Spleen (tissue), 11 donors: ENCODE data around the gene MGAT4A. TPM values are rescaled to one million over a fixed set of nuclear protein-coding genes. Genes with fewer than 3 reads are reported as not detected.

Experiments used
- DNase-seq: peaks from one replicate; pipeline ENCODE4 v3.0.0-alpha.2; 2020
- H3K27ac ChIP-seq, 8 donors: fragments of 200-600 bp; sonication (generic) in 7 of 8; 1 replicate in 4 of 8; 2 replicates in 4 of 8; pipeline versions ENCODE4 v1.5.0 to v1.8.0; 2016 to 2021; ENCODE audit warnings: inconsistent platforms in 4 of 8, mild to moderate bottlenecking in 4 of 8, moderate library complexity in 1 of 8
- H3K27me3 ChIP-seq, 7 donors: fragments of 200-600 bp; sonication (generic) in 6 of 7; replicated peaks in 1 of 7; 1 replicate in 4 of 7; 2 replicates in 3 of 7; pipeline versions ENCODE4 v1.5.0 to v1.8.0; 2016 to 2021; ENCODE audit warnings: inconsistent platforms in 3 of 7, mild to moderate bottlenecking in 1 of 7
- H3K36me3 ChIP-seq, 6 donors: fragments of 200-600 bp; sonication (generic) in 5 of 6; 1 replicate in 4 of 6; 2 replicates in 2 of 6; pipeline versions ENCODE4 v1.5.0 to v1.8.0; 2016 to 2021; ENCODE audit warnings: inconsistent platforms in 2 of 6
- H3K4me1 ChIP-seq, 6 donors: fragments of 200-600 bp; sonication (generic) in 5 of 6; 1 replicate in 3 of 6; 2 replicates in 3 of 6; pipeline versions ENCODE4 v1.5.0 to v1.8.0; 2016 to 2021; ENCODE audit warnings: inconsistent platforms in 3 of 6
- H3K4me3 ChIP-seq, 8 donors: fragments of 200-600 bp; sonication (generic) in 7 of 8; 1 replicate in 4 of 8; 2 replicates in 4 of 8; pipeline versions ENCODE4 v1.5.0 to v1.8.0; 2016 to 2021; ENCODE audit warnings: inconsistent platforms in 4 of 8, mild to moderate bottlenecking in 4 of 8, moderate library complexity in 2 of 8
- H3K9me3 ChIP-seq, 8 donors: fragments of 200-600 bp; sonication (generic) in 7 of 8; 1 replicate in 4 of 8; 2 replicates in 4 of 8; pipeline versions ENCODE4 v1.5.0 to v1.8.0; 2016 to 2021; ENCODE audit warnings: inconsistent platforms in 4 of 8
- CTCF ChIP-seq, 11 experiments: fragments of 200-600 bp in 7 of 11; fragments of 450-650 bp in 4 of 11; sonication (generic) in 4 of 11; IDR thresholded peaks in 8 of 11; conservative IDR thresholded peaks in 3 of 11; 1 replicate in 7 of 11; 2 replicates in 4 of 11; pipeline versions ENCODE4 v1.4.0 to v1.8.0; 2016 to 2021; ENCODE audit warnings: antibody characterized with exemption in 11 of 11, inconsistent platforms in 4 of 11, mild to moderate bottlenecking in 1 of 11
- POLR2A ChIP-seq, 3 donors: fragments of 450-650 bp; IDR thresholded peaks; one replicate each; pipeline ENCODE4 v1.5.1; 2017; ENCODE audit warnings: antibody characterized with exemption in 3 of 3, mild to moderate bottlenecking in 1 of 3
- POLR2AphosphoS5 ChIP-seq, 3 donors: sonication (generic); formaldehyde crosslinking; IDR thresholded peaks; one replicate each; pipeline ENCODE4 v1.5.1; 2017; ENCODE audit warnings: antibody characterized with exemption in 3 of 3
- WGBS, 5 donors: extraction: QIAGEN DNeasy Blood & Tissue Kit in 3 of 5; methylation state at CpG; one replicate each; pipeline versions ENCODE4 v1.1.5 to v1.1.7; 2013 to 2018; 5-methylcytosine and 5-hydroxymethylcytosine counted together
- intact Hi-C: fragments of 100-400 bp; cut with DNase I; formaldehyde crosslinking; loops from one replicate; pipeline ENCODE4 v1.15.0; 2023; ENCODE audit warnings: low total_unique reads
- polyA plus RNA-seq, 3 donors: library from polyadenylated mRNA; stranded (reverse); fragments of 200-250 nt; gene quantifications; one replicate each; pipeline ENCODE4 v1.2.1, GENCODE V29; 2013
- total RNA-seq, 7 donors: library from RNA; depleted of rRNA in 3 of 7; stranded (reverse); fragments of >200 nt in 3 of 7; fragmentation: NEBNext Ultra II Directional in 4 of 7; extraction: Animal tissue kit (Norgen Biotek cat#: 25700) in 4 of 7; gene quantifications; one replicate each; pipeline versions ENCODE4 v1.1.0 to v1.2.1, GENCODE V29; 2016 to 2021
- donor health status: healthy with polysubstance abuse.
- donor health status: DM: no; HTN: no; CAD: no; lungs with moderate emphysema.
- donor health status: DM: no; HTN: no; CAD: no.
- donor health status: Bipolar disorder and iron deficiency.
- donor health status: healthy.
- donor health status: DM: no; HTN: no; CAD: no.
- donor health status: DM: yes; HTN: yes; CAD: no.

MGAT4A gene
- total and polyA plus RNA-seq, 10 donors, result 5.7 to 45.9 (median 31.5) TPM

GRCh38 chr2:98751748-98752147, 20.8 kb upstream of the MGAT4A start:
- Histone ChIP-seq H3K4me3 (no peak overlapping the region), H3K9me3 (no peaks in the 10 kb centered on the region), H3K27ac (no peak overlapping the region), H3K4me1 (peaks cover 0 to 32% (median 9%) of the 10 kb centered on the region in 6 donors), H3K27me3 (no peaks in the 10 kb centered on the region), H3K36me3 (no peaks in the 10 kb centered on the region)
- WGBS, 5 donors, result 86 to 96% (median 93%) methylated on average over 1 of the region's 1 CpG
- intact Hi-C loops, result no loop called here
- no peak for DNase-seq
- TF ChIP-seq POLR2AphosphoS5 (IDR thresholded peaks at IDR 0.05) (no peak), CTCF (IDR thresholded peaks at IDR 0.05 in 8 of 11, conservative IDR thresholded peaks at IDR 0.05 in 3 of 11) (no peak), POLR2A (IDR thresholded peaks at IDR 0.05) (no peak)

- Histone ChIP-seq H3K27me3 (no peaks in the 10 kb centered on the region), H3K36me3 (no peaks in the 10 kb centered on the region), H3K4me1 (peaks cover 0 to 29% (median 9%) of the 10 kb centered on the region in 6 donors), H3K9me3 (no peaks in the 10 kb centered on the region), H3K27ac (no peak overlapping the region), H3K4me3 (no peak overlapping the region)
- intact Hi-C loops, result no loop called here
- TF ChIP-seq POLR2A (IDR thresholded peaks at IDR 0.05), result no peak
- TF ChIP-seq CTCF (IDR thresholded peaks at IDR 0.05 in 8 of 11, conservative IDR thresholded peaks at IDR 0.05 in 3 of 11), result no peak
- no peak for TF ChIP-seq POLR2AphosphoS5 (IDR thresholded peaks at IDR 0.05)
- WGBS, 5 donors, result 95 to 96% (median 95%) methylated on average over 9 of the region's 9 CpGs
- DNase-seq, result peak; percentile 53
These were observed 19.8 kb upstream of the MGAT4A start for GRCh38 chr2:98750593-98751282.

DNA sequence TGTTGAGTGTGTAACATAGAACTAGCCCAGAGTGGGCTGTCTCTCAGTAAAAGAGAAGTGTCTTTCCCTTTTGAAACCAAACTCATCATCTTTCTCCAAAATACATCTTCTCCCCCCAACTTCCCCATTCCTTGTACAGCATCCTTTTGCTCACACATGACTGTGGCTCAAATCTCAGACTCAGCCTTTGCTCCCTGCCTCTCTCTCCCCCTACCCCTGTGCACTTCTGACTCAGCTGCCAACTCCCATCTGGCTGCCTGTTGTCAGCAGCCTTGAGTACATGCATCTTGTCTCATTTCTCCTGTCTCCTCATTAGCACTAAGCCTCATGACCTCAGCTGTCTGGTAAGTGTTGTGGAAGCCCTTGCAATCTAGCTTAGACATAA, 18.1 kb upstream of the MGAT4A start:
- Histone ChIP-seq H3K27me3 (no peaks in the 10 kb centered on the region), H3K9me3 (no peaks in the 10 kb centered on the region), H3K4me1 (peaks cover 0 to 29% (median 9%) of the 10 kb centered on the region in 6 donors), H3K36me3 (no peaks in the 10 kb centered on the region), H3K27ac (peak overlapping the region in 3 of 8 donors; percentile 25 to 56 (median 54)), H3K4me3 (no peak overlapping the region)
- no peak for DNase-seq
- intact Hi-C loops, result no loop called here
- TF ChIP-seq POLR2AphosphoS5 (IDR thresholded peaks at IDR 0.05), result no peak
- TF ChIP-seq CTCF (IDR thresholded peaks at IDR 0.05 in 8 of 11, conservative IDR thresholded peaks at IDR 0.05 in 3 of 11), result no peak
- TF ChIP-seq POLR2A (IDR thresholded peaks at IDR 0.05), result no peak

DNA sequence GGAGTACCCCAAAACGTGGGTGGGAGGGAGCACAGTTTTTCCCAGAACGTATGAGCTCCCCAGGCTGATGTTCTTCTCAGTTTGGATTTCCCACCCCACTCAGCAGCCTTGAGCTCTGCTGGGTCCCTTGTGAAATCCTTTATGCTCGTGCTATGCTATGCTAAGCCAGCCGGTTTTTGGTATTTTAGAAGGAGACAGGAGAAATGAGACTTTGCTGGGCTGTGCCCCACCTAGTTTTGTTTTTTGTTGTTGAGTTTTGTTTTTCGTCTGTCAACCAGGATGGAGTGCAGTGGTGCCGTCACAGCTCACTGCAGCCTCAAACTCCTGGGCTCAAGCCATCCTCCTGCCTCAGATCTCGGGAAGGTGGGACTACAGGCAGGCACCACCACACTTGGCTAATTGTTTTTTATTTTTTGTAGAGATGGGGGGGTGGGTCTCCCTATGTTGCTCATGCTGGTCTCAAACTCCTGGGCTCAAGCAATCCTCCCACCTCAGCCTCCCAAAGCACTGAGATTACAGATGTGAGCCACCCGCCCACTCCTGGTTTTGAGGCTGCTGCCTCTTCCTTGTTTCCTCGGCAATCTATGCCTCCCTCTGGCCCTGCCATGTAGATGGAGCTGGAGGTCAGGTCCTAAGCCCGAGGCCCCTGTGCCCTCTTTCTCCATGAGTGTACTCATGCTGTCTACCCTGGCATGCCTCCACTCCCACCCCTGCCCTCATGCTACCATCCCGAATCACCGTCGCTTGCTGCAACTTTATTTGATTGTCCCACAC, 17.5 kb upstream of the MGAT4A start:
- H3K4me1 ChIP-seq, result peaks cover 0 to 28% (median 9%) of the 10 kb centered on the region in 6 donors
- H3K4me3 ChIP-seq, result no peak overlapping the region
- WGBS, 5 donors, result 62 to 76% (median 71%) methylated on average over 13 of the region's 13 CpGs
- TF ChIP-seq POLR2A (IDR thresholded peaks at IDR 0.05) (no peak), POLR2AphosphoS5 (IDR thresholded peaks at IDR 0.05) (no peak), CTCF (IDR thresholded peaks at IDR 0.05 in 8 of 11, conservative IDR thresholded peaks at IDR 0.05 in 3 of 11) (no peak)
- DNase-seq, result no peak
- intact Hi-C loops, result no loop called here
- H3K27me3 ChIP-seq, result no peaks in the 10 kb centered on the region
- no peaks in the 10 kb centered on the region for H3K9me3 ChIP-seq
- peak overlapping the region in 3 of 8 donors; percentile 25 to 56 (median 54) for H3K27ac ChIP-seq
- no peaks in the 10 kb centered on the region for H3K36me3 ChIP-seq
